Tibial nerve (tissue), 4 donors: ENCODE results near the gene THUMPD2. TPM values are rescaled to one million over a fixed set of nuclear protein-coding genes. Genes with fewer than 3 reads are reported as not detected.
"Not testable (repeated sequence)": the region's sequence is repeated elsewhere in the genome, so short reads cannot be mapped to it uniquely, and the experiment has no call there.

Experiments
- DNase-seq, 2 donors: peaks; one replicate each; pipeline ENCODE4 v3.0.0-alpha.2; 2019; ENCODE audit warnings: low spot score in 2 of 2
- H3K27ac ChIP-seq, 4 donors: fragments of 200-600 bp; sonication (generic) in 3 of 4; one replicate each; pipeline ENCODE4 v1.5.1; 2017 to 2019; ENCODE audit warnings: mild to moderate bottlenecking in 1 of 4
- H3K27me3 ChIP-seq, 2 donors: fragments of 200-600 bp; sonication (generic) in 1 of 2; one replicate each; pipeline versions ENCODE4 v1.5.1 to v1.6.0; 2017 to 2019
- H3K36me3 ChIP-seq, 3 donors: fragments of 200-600 bp; sonication (generic); one replicate each; pipeline ENCODE4 v1.5.1; 2018 to 2019
- H3K4me1 ChIP-seq, 4 donors: fragments of 200-600 bp; sonication (generic) in 3 of 4; one replicate each; pipeline ENCODE4 v1.5.1; 2017 to 2019
- H3K4me3 ChIP-seq, 4 donors: fragments of 200-600 bp; sonication (generic) in 3 of 4; one replicate each; pipeline ENCODE4 v1.5.1; 2017 to 2019; ENCODE audit warnings: mild to moderate bottlenecking in 1 of 4, moderate library complexity in 1 of 4
- H3K9me3 ChIP-seq, 4 donors: fragments of 200-600 bp; sonication (generic) in 3 of 4; one replicate each; pipeline ENCODE4 v1.5.1; 2017 to 2019
- CTCF ChIP-seq, 5 experiments: fragments of 200-600 bp in 3 of 5; fragments of 450-650 bp in 2 of 5; sonication (generic) in 3 of 5; IDR thresholded peaks; one replicate each; pipeline ENCODE4 v1.5.1; 2016 to 2019; ENCODE audit warnings: antibody characterized with exemption in 5 of 5, mild to moderate bottlenecking in 3 of 5, moderate library complexity in 2 of 5
- EP300 ChIP-seq, 2 donors: sonication (generic); formaldehyde crosslinking; IDR thresholded peaks; one replicate each; pipeline ENCODE4 v1.6.1; 2017; ENCODE audit warnings: antibody characterized with exemption in 2 of 2, mild to moderate bottlenecking in 1 of 2
- POLR2A ChIP-seq, 2 donors: fragments of 450-650 bp; IDR thresholded peaks; one replicate each; pipeline ENCODE4 v1.6.1; 2017; ENCODE audit warnings: antibody characterized with exemption in 2 of 2, mild to moderate bottlenecking in 2 of 2, moderate library complexity in 2 of 2
- WGBS, 2 donors: methylation state at CpG; one replicate each; pipeline ENCODE4 v1.1.5; 2018; 5-methylcytosine and 5-hydroxymethylcytosine counted together
- total RNA-seq, 4 donors: library from RNA; depleted of rRNA; stranded (reverse); fragments of >200 nt; gene quantifications; one replicate each; pipeline ENCODE4 v1.1.0, GENCODE V29; 2016

The THUMPD2 gene
- total RNA-seq, 4 donors from 2014 or later: 12.0 to 23.7 (median 16.1) TPM

DNA sequence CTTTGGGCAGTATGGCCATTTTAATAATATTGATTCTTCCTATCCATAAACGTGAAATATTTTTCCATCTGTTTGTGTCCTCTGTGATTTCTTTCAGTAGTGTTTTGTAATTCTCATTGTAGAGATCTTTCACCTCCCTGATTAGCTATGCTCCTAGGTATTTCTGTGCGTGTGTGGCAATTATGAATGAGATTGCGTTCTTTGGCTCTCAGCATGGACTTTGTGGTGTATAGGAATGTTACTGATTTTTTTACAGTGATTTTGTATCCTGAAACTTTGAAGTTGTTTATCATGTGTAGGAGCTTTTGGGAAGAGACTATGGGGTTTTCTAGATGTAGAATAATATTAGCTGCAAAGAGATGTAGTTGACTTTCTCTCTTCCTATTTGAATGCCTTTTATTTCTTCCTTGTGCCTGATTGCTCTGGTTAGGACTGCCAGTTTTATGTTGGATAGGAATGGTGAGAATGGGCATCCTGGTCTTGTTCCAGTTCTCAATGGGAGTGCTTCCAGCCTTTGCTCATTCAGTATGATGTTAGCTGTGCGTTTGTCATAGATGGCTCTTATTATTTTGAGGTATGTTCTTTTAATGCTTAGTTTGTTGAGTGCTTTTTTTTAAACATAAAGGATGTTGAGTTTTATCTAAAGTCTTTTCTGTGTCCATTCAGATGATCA is 27.0 kb upstream of the THUMPD2 start:
- H3K27me3 ChIP-seq: no peaks in the 10 kb centered on the region
- no peaks in the 10 kb centered on the region for H3K36me3 ChIP-seq
- H3K27ac ChIP-seq: no peak overlapping the region
- no peak for DNase-seq
- WGBS, 2 donors: 75 to 79% methylated on average over 4 of the region's 4 CpGs
- no peak overlapping the region for H3K4me3 ChIP-seq
- TF ChIP-seq POLR2A (IDR thresholded peaks at IDR 0.05) (no peak), EP300 (IDR thresholded peaks at IDR 0.05) (no peak), CTCF (IDR thresholded peaks at IDR 0.05) (no peak)
- peaks cover 0 to 38% (median 6%) of the 10 kb centered on the region in 4 donors for H3K9me3 ChIP-seq
- no peaks in the 10 kb centered on the region for H3K4me1 ChIP-seq

DNA sequence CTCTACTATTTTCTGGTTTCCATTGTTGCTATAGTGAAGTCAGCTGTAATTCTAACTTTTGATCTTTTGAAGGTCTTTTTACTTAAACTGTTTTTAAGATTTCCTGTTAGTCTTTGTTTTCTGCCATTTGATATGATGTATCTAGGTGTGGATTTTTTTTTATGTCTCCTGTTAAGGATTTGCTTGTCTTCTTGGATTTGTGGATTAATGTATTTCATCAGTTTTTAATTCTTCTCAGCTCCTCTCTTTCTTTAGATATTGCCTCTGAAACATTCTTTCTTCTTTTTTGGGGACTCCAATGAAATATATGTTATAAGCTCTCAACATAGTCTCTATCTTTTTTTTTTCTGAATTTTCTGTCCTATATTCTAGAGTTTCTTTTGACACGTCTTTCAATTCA is 24.8 kb upstream of the THUMPD2 start:
- H3K36me3 ChIP-seq: no peaks in the 10 kb centered on the region
- peaks cover 0 to 34% (median 6%) of the 10 kb centered on the region in 4 donors for H3K9me3 ChIP-seq
- 89 to 97% methylated on average over 1 of the region's 1 CpG for WGBS, 2 donors
- no peaks in the 10 kb centered on the region for H3K4me1 ChIP-seq
- no peak for DNase-seq
- no peak overlapping the region for H3K4me3 ChIP-seq
- H3K27me3 ChIP-seq: no peaks in the 10 kb centered on the region
- TF ChIP-seq CTCF (IDR thresholded peaks at IDR 0.05) (no peak), EP300 (IDR thresholded peaks at IDR 0.05) (no peak), POLR2A (IDR thresholded peaks at IDR 0.05) (no peak)
- no peak overlapping the region for H3K27ac ChIP-seq

DNA sequence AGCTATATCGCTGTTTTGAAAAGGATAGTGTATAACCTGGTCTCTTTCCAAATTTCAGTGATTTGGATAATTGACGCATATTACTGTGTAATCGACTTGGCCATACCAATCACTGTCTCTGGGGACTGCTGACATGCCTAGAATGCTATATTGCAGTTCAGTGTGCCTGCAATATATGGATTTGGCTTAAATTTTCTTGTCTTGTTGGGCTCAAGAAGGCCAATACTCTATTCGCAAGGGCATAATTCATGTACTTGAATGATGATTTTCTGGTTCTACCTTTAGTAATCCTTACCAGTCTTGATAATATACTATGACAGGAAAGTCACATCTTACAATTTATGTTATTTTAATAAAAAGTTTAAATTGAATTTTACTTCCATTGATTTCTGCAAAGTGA is 21.7 kb upstream of the THUMPD2 start:
- Histone ChIP-seq H3K9me3 (peaks cover 0 to 35% (median 6%) of the 10 kb centered on the region in 4 donors), H3K4me1 (no peaks in the 10 kb centered on the region), H3K36me3 (no peaks in the 10 kb centered on the region), H3K27me3 (no peaks in the 10 kb centered on the region), H3K4me3 (no peak overlapping the region), H3K27ac (no peak overlapping the region)
- WGBS, 2 donors: 88 to 97% methylated on average over 4 of the region's 4 CpGs
- TF ChIP-seq EP300 (IDR thresholded peaks at IDR 0.05) (no peak), CTCF (IDR thresholded peaks at IDR 0.05) (no peak), POLR2A (IDR thresholded peaks at IDR 0.05) (no peak)
- no peak for DNase-seq

DNA sequence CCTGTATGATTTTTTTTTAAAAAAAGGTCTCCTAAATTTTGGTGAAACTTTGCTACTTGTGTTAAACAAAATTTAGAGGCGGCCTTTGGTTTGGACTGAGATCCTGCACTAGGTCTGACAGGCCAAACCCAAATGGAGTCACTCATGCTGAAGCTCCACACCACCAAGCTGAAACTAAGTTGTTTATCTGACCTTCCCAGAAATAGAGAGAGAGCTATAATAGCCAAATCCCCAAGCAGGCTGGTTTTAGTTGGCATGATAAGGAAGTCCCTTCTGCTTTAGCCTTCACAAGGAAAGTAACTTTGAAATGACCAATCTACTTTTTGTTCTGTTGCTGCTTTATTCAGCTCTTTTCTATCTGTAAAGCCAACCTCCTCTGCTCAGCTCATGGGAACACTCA is 17.1 kb upstream of the THUMPD2 start:
- Histone ChIP-seq H3K27me3 (no peaks in the 10 kb centered on the region), H3K27ac (no peak overlapping the region), H3K9me3 (peaks cover 0 to 3% (median 0%) of the 10 kb centered on the region in 4 donors), H3K4me1 (no peaks in the 10 kb centered on the region), H3K4me3 (no peak overlapping the region), H3K36me3 (no peaks in the 10 kb centered on the region)
- no peak for TF ChIP-seq POLR2A (IDR thresholded peaks at IDR 0.05)
- TF ChIP-seq CTCF (IDR thresholded peaks at IDR 0.05): no peak
- no peak for TF ChIP-seq EP300 (IDR thresholded peaks at IDR 0.05)
- 91 to 93% methylated on average over 1 of the region's 1 CpG for WGBS, 2 donors
- DNase-seq: no peak

- 83 to 85% methylated on average over 12 of the region's 12 CpGs for WGBS, 2 donors
- H3K36me3 ChIP-seq: not testable (repeated sequence)
These were observed 11.3 kb upstream of the THUMPD2 start for GRCh38 chr2:39790216-39790818.

More at GRCh38 chr2:39790216-39790818, 11.3 kb upstream of the THUMPD2 start:
- H3K9me3 ChIP-seq: peaks cover 0 to 13% (median 0%) of the 10 kb centered on the region in 4 donors
- H3K4me3 ChIP-seq, H3K27me3 ChIP-seq, H3K4me1 ChIP-seq, DNase-seq, H3K27ac ChIP-seq: not testable (repeated sequence)
